SK-N-SH treated with all-trans-retinoic acid at 6 μM for 48 hours (cell line): ENCODE results near the gene EPC2.

Experiments used
- GLIS3 ChIP-seq: fragments of 250-450 bp; sonication (Bioruptor Pico); IDR thresholded peaks from 2 replicates; pipeline ENCODE4 v1.5.0; 2020; ENCODE audit warnings: mild to moderate bottlenecking, moderate library complexity
- POU6F1 ChIP-seq: fragments of 250-450 bp; sonication (Bioruptor Pico); IDR thresholded peaks from 2 replicates; pipeline ENCODE4 v1.8.0; 2021; ENCODE audit warnings: low read depth, mild to moderate bottlenecking, moderate library complexity, borderline replicate concordance
- RARB ChIP-seq: fragments of 250-450 bp; sonication (Bioruptor Pico); IDR thresholded peaks from 2 replicates; pipeline ENCODE4 v1.8.0; 2021; ENCODE audit warnings: mild to moderate bottlenecking, moderate library complexity
- TCF4 ChIP-seq: fragments of 250-450 bp; sonication (Bioruptor Pico); IDR thresholded peaks from 2 replicates; pipeline ENCODE4 v1.8.0; 2021; ENCODE audit warnings: mild to moderate bottlenecking, moderate library complexity, borderline replicate concordance
- TOX ChIP-seq: fragments of 250-450 bp; sonication (Bioruptor Pico); IDR thresholded peaks from 2 replicates; pipeline ENCODE4 v1.8.0; 2021; ENCODE audit warnings: mild to moderate bottlenecking, moderate library complexity, borderline replicate concordance
- ZC3H10 ChIP-seq: fragments of 250-450 bp; sonication (Bioruptor Pico); IDR thresholded peaks from 2 replicates; pipeline ENCODE4 v1.5.1; 2021; ENCODE audit warnings: mild to moderate bottlenecking, moderate library complexity
- ZFP3 ChIP-seq: fragments of 250-450 bp; sonication (Bioruptor Pico); IDR thresholded peaks from 2 replicates; pipeline ENCODE4 v1.5.0; 2020; ENCODE audit warnings: mild to moderate bottlenecking, moderate library complexity
- ZFP30 ChIP-seq: fragments of 450-650 bp; formaldehyde crosslinking; IDR thresholded peaks from 2 replicates; pipeline ENCODE4 v1.5.0; 2022; ENCODE audit warnings: mild to moderate bottlenecking, moderate library complexity
- ZNF565 ChIP-seq: fragments of 450-650 bp; formaldehyde crosslinking; conservative IDR thresholded peaks from 2 replicates; pipeline ENCODE4 v1.5.0; 2020; ENCODE audit warnings: low read depth, mild to moderate bottlenecking, moderate library complexity
- ZNF70 ChIP-seq: fragments of 450-650 bp; formaldehyde crosslinking; IDR thresholded peaks from 2 replicates; pipeline ENCODE4 v1.5.0; 2020; ENCODE audit warnings: mild to moderate bottlenecking, moderate library complexity
- ZNF8 ChIP-seq: fragments of 450-650 bp; formaldehyde crosslinking; IDR thresholded peaks from 2 replicates; pipeline ENCODE4 v1.5.0; 2020; ENCODE audit warnings: mild to moderate bottlenecking, moderate library complexity
- TF ChIP-seq, protein P1 (sequence below): fragments of 250-450 bp; sonication (Bioruptor Pico); IDR thresholded peaks from 2 replicates; pipeline ENCODE4 v1.8.0; 2020; ENCODE audit warnings: mild to moderate bottlenecking, moderate library complexity, borderline replicate concordance
- TF ChIP-seq, protein P2 (sequence below): fragments of 250-450 bp; sonication (Bioruptor Pico); IDR thresholded peaks from 2 replicates; pipeline ENCODE4 v1.5.0; 2020; ENCODE audit warnings: mild to moderate bottlenecking, moderate library complexity

DNA sequence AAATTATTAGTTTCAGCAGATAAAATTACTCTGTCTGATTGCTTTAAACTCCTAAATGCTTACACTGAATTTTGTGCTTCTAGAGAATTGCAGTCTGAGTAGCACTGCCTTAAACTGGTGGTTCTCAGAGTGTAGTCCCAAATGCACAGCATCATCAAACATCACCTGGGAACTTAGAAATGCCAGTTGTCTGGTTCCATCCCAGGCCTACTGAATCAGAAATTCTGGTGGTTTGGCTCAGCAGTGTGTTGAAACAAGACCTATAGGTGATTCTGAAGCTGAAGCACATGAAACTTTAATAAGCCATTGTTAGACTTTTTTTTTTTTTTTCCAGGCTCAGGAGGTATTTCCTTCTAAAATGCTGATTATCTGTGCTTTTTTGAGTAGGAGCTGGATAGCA, 22.0 kb downstream of the EPC2 start:
- TF ChIP-seq, protein P1, sequence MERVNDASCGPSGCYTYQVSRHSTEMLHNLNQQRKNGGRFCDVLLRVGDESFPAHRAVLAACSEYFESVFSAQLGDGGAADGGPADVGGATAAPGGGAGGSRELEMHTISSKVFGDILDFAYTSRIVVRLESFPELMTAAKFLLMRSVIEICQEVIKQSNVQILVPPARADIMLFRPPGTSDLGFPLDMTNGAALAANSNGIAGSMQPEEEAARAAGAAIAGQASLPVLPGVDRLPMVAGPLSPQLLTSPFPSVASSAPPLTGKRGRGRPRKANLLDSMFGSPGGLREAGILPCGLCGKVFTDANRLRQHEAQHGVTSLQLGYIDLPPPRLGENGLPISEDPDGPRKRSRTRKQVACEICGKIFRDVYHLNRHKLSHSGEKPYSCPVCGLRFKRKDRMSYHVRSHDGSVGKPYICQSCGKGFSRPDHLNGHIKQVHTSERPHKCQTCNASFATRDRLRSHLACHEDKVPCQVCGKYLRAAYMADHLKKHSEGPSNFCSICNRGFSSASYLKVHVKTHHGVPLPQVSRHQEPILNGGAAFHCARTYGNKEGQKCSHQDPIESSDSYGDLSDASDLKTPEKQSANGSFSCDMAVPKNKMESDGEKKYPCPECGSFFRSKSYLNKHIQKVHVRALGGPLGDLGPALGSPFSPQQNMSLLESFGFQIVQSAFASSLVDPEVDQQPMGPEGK (CRISPR knock-in tag): no peak
- TF ChIP-seq TOX (CRISPR knock-in tag) (no peak), RARB (CRISPR knock-in tag) (no peak), GLIS3 (CRISPR knock-in tag) (no peak), ZNF70 (CRISPR knock-in tag) (no peak), ZNF8 (CRISPR knock-in tag) (no peak), ZFP30 (CRISPR knock-in tag) (no peak), TCF4 (CRISPR knock-in tag) (no peak), ZNF565 (CRISPR knock-in tag) (no peak), ZC3H10 (no peak), ZFP3 (CRISPR knock-in tag) (no peak), POU6F1 (CRISPR knock-in tag) (no peak)
- TF ChIP-seq, protein P2, sequence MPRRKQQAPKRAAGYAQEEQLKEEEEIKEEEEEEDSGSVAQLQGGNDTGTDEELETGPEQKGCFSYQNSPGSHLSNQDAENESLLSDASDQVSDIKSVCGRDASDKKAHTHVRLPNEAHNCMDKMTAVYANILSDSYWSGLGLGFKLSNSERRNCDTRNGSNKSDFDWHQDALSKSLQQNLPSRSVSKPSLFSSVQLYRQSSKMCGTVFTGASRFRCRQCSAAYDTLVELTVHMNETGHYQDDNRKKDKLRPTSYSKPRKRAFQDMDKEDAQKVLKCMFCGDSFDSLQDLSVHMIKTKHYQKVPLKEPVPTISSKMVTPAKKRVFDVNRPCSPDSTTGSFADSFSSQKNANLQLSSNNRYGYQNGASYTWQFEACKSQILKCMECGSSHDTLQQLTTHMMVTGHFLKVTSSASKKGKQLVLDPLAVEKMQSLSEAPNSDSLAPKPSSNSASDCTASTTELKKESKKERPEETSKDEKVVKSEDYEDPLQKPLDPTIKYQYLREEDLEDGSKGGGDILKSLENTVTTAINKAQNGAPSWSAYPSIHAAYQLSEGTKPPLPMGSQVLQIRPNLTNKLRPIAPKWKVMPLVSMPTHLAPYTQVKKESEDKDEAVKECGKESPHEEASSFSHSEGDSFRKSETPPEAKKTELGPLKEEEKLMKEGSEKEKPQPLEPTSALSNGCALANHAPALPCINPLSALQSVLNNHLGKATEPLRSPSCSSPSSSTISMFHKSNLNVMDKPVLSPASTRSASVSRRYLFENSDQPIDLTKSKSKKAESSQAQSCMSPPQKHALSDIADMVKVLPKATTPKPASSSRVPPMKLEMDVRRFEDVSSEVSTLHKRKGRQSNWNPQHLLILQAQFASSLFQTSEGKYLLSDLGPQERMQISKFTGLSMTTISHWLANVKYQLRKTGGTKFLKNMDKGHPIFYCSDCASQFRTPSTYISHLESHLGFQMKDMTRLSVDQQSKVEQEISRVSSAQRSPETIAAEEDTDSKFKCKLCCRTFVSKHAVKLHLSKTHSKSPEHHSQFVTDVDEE (CRISPR knock-in tag): no peak
